Loucy (cell line): ENCODE measurements around the gene NMNAT2.

Source experiments
- CTCF ChIP-seq: fragments of 200-600 bp; sonication (generic); conservative IDR thresholded peaks from 2 replicates; pipeline ENCODE4 v1.5.1; 2014; ENCODE audit warnings: mild to moderate bottlenecking, antibody characterized with exemption, low read length
- EZH2phosphoT487 ChIP-seq: fragments of 200-600 bp; IDR thresholded peaks from 2 replicates; pipeline ENCODE4 v1.6.1; 2018; ENCODE audit warnings: antibody characterized with exemption, mild to moderate bottlenecking, moderate library complexity, borderline replicate concordance

GRCh38 chr1:183218027-183218618 is 200.1 kb downstream of the NMNAT2 start:
- TF ChIP-seq EZH2phosphoT487 (no peak), CTCF (no peak)
